SH-SY5Y (cell line): ENCODE measurements around the gene MRPL32.

Source experiments
- GATA2 ChIP-seq: IDR thresholded peaks from 2 replicates; pipeline ENCODE4 v1.6.1; 2011; ENCODE audit warnings: mild to moderate bottlenecking, low read depth, low read length
- GATA3 ChIP-seq: IDR thresholded peaks from 2 replicates; pipeline ENCODE4 v1.6.1; 2011; ENCODE audit warnings: low read depth, mild to moderate bottlenecking, low read length, moderate library complexity

DNA sequence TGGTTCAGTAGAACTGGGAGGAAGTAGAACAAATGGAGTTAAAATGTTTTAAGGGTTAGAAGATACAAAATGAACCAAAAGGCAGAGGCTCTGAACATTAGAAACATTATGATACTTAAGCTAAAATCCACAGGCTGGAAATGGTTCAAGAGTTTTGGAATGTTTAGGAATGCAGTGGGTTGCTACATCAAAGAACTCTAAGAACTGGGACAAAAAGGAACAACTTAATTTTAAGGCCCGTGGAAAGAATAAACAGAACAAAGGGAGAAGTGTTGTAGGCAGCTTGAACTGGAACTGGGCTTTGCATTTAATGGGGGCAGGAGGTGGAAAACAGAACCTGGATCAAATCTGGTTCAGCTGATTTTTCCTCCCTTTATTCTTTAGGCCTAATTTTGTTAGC is 16.8 kb upstream of the MRPL32 start:
- TF ChIP-seq GATA2 (no peak), GATA3 (no peak)
